ENCODE measurements around the gene AK8. TPM values are rescaled to one million over a fixed set of nuclear protein-coding genes. Genes with fewer than 3 reads are reported as not detected.

AK8 gene
- total RNA-seq, 3 donors from 2014 or later (not counting 1 experiment from before 2014, with no cell fraction given): 0.14 to 0.21 (median 0.18) TPM

DNA sequence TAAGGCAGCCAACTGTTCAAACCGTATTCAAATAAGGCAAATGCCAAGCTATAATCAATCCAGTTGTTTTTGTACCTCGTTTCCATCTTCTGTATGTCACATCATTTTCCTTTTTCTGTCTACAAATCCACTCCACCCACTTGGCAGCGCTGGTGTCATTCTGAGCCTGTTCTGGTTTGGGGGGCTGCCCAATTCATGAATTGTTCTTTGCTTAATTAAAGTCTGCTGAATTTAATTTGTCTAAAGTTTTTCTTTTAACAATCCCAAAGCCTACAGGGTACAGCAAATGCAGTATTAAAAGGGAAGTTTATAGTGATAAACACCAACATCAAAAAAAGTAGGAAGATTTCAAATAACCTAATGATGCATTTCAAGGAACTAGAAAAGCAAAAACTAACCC, 114.5 kb downstream of the AK8 start:
- TF ChIP-seq, protein P1, sequence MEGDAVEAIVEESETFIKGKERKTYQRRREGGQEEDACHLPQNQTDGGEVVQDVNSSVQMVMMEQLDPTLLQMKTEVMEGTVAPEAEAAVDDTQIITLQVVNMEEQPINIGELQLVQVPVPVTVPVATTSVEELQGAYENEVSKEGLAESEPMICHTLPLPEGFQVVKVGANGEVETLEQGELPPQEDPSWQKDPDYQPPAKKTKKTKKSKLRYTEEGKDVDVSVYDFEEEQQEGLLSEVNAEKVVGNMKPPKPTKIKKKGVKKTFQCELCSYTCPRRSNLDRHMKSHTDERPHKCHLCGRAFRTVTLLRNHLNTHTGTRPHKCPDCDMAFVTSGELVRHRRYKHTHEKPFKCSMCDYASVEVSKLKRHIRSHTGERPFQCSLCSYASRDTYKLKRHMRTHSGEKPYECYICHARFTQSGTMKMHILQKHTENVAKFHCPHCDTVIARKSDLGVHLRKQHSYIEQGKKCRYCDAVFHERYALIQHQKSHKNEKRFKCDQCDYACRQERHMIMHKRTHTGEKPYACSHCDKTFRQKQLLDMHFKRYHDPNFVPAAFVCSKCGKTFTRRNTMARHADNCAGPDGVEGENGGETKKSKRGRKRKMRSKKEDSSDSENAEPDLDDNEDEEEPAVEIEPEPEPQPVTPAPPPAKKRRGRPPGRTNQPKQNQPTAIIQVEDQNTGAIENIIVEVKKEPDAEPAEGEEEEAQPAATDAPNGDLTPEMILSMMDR (IDR thresholded peaks at IDR 0.05): no peak
- H3K27me3 Mint-ChIP-seq (ENCODE audit: low read depth in 2 of 2): peaks cover 17 to 31% of the 10 kb centered on the region in 2 donors
- Histone ChIP-seq H3K4me3 (ENCODE audit: low read length) (no peak overlapping the region), H3K36me3 (ENCODE audit: control insufficient read depth, insufficient read depth, low read length) (no peaks in the 10 kb centered on the region), H3K27ac (ENCODE audit: low read length) (no peak overlapping the region), H3K4me1 (ENCODE audit: control insufficient read depth, insufficient read depth, low read length) (peaks cover 3% of the 10 kb centered on the region), H3K27me3 (ENCODE audit: control insufficient read depth, insufficient read depth, low read length) (no peaks in the 10 kb centered on the region), H3K9me3 (ENCODE audit: control insufficient read depth, insufficient read depth, low read length) (no peaks in the 10 kb centered on the region)
- H3K9me3 Mint-ChIP-seq: no peaks in the 10 kb centered on the region
- 77% methylated on average over 2 of the region's 3 CpGs for WGBS (ENCODE audit: insufficient coverage)
- no peaks in the 10 kb centered on the region for H3K36me3 Mint-ChIP-seq
- no peak for ATAC-seq
- no peak overlapping the region for H3K4me3 Mint-ChIP-seq
- intact Hi-C loops (cut with micrococcal nuclease): no loop called here
- DNase-seq: no peak
- H3K4me1 Mint-ChIP-seq: peaks cover 0 to 5% of the 10 kb centered on the region in 2 donors
- no peak overlapping the region for H3K27ac Mint-ChIP-seq

DNA sequence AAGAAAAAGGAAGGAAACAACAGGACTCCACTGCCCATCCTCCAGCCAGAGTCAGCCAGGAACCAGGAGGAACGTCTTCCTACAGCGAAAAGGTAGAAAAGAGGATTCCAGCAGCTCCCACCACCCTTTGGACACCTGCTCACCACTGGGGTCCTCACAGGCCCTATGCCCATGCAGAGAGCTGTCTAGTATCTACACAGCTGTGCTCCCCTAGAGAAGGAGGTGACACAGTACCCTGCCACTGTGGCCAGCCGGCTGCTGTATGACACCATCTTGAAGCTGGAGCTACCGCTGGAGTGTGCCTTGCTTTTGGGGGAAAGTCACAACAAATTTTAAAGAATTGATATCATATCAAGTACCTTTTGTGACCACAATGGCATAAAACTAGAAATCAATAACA, 115.2 kb downstream of the AK8 start:
- H3K27me3 Mint-ChIP-seq (ENCODE audit: low read depth in 2 of 2): peaks cover 17 to 31% of the 10 kb centered on the region in 2 donors
- TF ChIP-seq, protein P1 (IDR thresholded peaks at IDR 0.05): no peak
- DNase-seq: no peak
- H3K27ac ChIP-seq (ENCODE audit: low read length): no peak overlapping the region
- no peaks in the 10 kb centered on the region for H3K9me3 ChIP-seq (ENCODE audit: control insufficient read depth, insufficient read depth, low read length)
- WGBS (ENCODE audit: insufficient coverage): 100% methylated on average over 4 of the region's 4 CpGs
- H3K9me3 Mint-ChIP-seq: no peaks in the 10 kb centered on the region
- no peaks in the 10 kb centered on the region for H3K36me3 ChIP-seq (ENCODE audit: control insufficient read depth, insufficient read depth, low read length)
- H3K4me3 ChIP-seq (ENCODE audit: low read length): no peak overlapping the region
- no peak overlapping the region for H3K27ac Mint-ChIP-seq
- intact Hi-C loops (cut with micrococcal nuclease): no loop called here
- no peak overlapping the region for H3K4me3 Mint-ChIP-seq
- no peaks in the 10 kb centered on the region for H3K36me3 Mint-ChIP-seq
- H3K4me1 Mint-ChIP-seq: peaks cover 0 to 4% of the 10 kb centered on the region in 2 donors
- H3K4me1 ChIP-seq (ENCODE audit: control insufficient read depth, insufficient read depth, low read length): no peaks in the 10 kb centered on the region
- ATAC-seq: no peak
- no peaks in the 10 kb centered on the region for H3K27me3 ChIP-seq (ENCODE audit: control insufficient read depth, insufficient read depth, low read length)

DNA sequence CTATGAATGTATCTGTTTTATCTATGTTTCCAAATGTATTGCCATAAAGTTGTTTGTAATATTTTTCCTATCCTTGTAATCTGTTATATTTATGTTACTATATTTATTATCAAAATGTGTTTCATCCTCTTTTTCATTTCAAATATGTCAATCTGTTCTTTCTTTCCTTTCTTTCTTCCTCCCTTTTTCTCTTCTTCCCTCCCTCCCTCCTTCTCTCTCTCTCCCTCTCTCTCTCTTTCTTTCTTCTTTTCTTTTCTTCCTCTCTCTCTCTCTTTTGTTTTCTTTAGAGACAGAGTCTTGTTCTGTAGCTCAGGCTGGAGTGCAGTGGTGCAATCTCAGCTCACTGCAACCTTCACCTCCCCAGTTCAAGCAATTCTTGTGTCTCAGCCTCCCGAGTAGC, 116.5 kb downstream of the AK8 start:
- Histone ChIP-seq H3K27ac (ENCODE audit: low read length) (no peak overlapping the region), H3K27me3 (ENCODE audit: control insufficient read depth, insufficient read depth, low read length) (no peaks in the 10 kb centered on the region), H3K36me3 (ENCODE audit: control insufficient read depth, insufficient read depth, low read length) (no peaks in the 10 kb centered on the region), H3K4me1 (ENCODE audit: control insufficient read depth, insufficient read depth, low read length) (no peaks in the 10 kb centered on the region), H3K4me3 (ENCODE audit: low read length) (no peak overlapping the region), H3K9me3 (ENCODE audit: control insufficient read depth, insufficient read depth, low read length) (no peaks in the 10 kb centered on the region)
- intact Hi-C loops (cut with micrococcal nuclease): no loop called here
- H3K36me3 Mint-ChIP-seq: no peaks in the 10 kb centered on the region
- H3K27ac Mint-ChIP-seq: no peak overlapping the region
- H3K4me1 Mint-ChIP-seq: no peaks in the 10 kb centered on the region
- no peak overlapping the region for H3K4me3 Mint-ChIP-seq
- peaks cover 17 to 31% of the 10 kb centered on the region in 2 donors for H3K27me3 Mint-ChIP-seq (ENCODE audit: low read depth in 2 of 2)
- WGBS (ENCODE audit: insufficient coverage): 80% methylated on average over 1 of the region's 1 CpG
- H3K9me3 Mint-ChIP-seq: no peaks in the 10 kb centered on the region
- DNase-seq: no peak
- TF ChIP-seq, protein P1 (IDR thresholded peaks at IDR 0.05): no peak
- no peak for ATAC-seq

DNA sequence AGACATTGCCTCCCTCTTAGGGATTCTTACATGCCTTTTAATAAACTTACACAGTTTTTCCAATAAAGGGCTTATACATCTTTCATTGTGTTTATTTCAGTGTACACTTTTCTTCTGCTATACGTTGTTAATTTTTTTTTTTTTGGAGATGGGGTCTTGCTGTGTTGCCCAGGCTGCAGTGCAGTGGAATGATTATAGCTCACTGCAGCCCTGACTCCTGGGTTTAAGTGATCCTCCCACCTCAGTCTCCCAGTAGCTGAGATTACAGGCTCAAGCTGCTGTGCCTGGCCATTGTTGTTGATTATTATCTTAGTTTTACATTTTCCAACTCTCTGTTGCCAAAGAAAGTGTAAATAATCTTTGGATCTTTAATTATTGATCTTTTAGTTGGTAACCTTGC, 118.0 kb downstream of the AK8 start:
- Histone ChIP-seq H3K4me3 (ENCODE audit: low read length) (no peak overlapping the region), H3K9me3 (ENCODE audit: control insufficient read depth, insufficient read depth, low read length) (no peaks in the 10 kb centered on the region), H3K27ac (ENCODE audit: low read length) (no peak overlapping the region), H3K27me3 (ENCODE audit: control insufficient read depth, insufficient read depth, low read length) (no peaks in the 10 kb centered on the region), H3K4me1 (ENCODE audit: control insufficient read depth, insufficient read depth, low read length) (no peaks in the 10 kb centered on the region), H3K36me3 (ENCODE audit: control insufficient read depth, insufficient read depth, low read length) (no peaks in the 10 kb centered on the region)
- H3K9me3 Mint-ChIP-seq: no peaks in the 10 kb centered on the region
- no peak for ATAC-seq
- no peak overlapping the region for H3K4me3 Mint-ChIP-seq
- TF ChIP-seq, protein P1 (IDR thresholded peaks at IDR 0.05): no peak
- no peaks in the 10 kb centered on the region for H3K4me1 Mint-ChIP-seq
- intact Hi-C loops (cut with micrococcal nuclease): no loop called here
- WGBS (ENCODE audit: insufficient coverage): 83% methylated on average over 1 of the region's 1 CpG
- no peak for DNase-seq
- H3K36me3 Mint-ChIP-seq: no peaks in the 10 kb centered on the region
- H3K27me3 Mint-ChIP-seq (ENCODE audit: low read depth in 2 of 2): peaks cover 15 to 31% of the 10 kb centered on the region in 2 donors
- no peak overlapping the region for H3K27ac Mint-ChIP-seq

All from natural killer cell (primary cell).